Parathyroid adenoma (tissue), 2 donors: ENCODE measurements around the gene ERGIC3.

ENCODE experiments used
- H2AFZ ChIP-seq: fragments of 300-600 bp; sonication (generic); one replicate; pipeline ENCODE4 v1.7.0; 2017; ENCODE audit warnings: antibody characterized with exemption, mild to moderate bottlenecking
- H3K27ac ChIP-seq: fragments of 300-600 bp; sonication (generic); one replicate; pipeline ENCODE4 v1.7.0; 2017
- H3K27me3 ChIP-seq: fragments of 300-600 bp; sonication (generic); one replicate; pipeline ENCODE4 v1.7.0; 2017; ENCODE audit warnings: low read length; ENCODE audit not compliant: control insufficient read depth, insufficient read depth
- H3K36me3 ChIP-seq: fragments of 300-600 bp; sonication (generic); one replicate; pipeline ENCODE4 v1.7.0; 2017; ENCODE audit warnings: low read length; ENCODE audit not compliant: control insufficient read depth, insufficient read depth
- H3K4me1 ChIP-seq: fragments of 300-600 bp; sonication (generic); one replicate; pipeline ENCODE4 v1.7.0; 2017; ENCODE audit warnings: control low read depth
- H3K4me2 ChIP-seq: fragments of 300-600 bp; sonication (generic); one replicate; pipeline ENCODE4 v1.7.0; 2017; ENCODE audit warnings: low read length
- H3K4me3 ChIP-seq: fragments of 300-600 bp; sonication (generic); one replicate; pipeline ENCODE4 v1.7.0; 2017; ENCODE audit warnings: low read depth, low read length
- H3K79me2 ChIP-seq: fragments of 300-600 bp; sonication (generic); one replicate; pipeline ENCODE4 v1.7.0; 2017; ENCODE audit warnings: control low read depth
- H3K9ac ChIP-seq: fragments of 300-600 bp; sonication (generic); one replicate; pipeline ENCODE4 v1.7.0; 2017; ENCODE audit warnings: mild to moderate bottlenecking
- H3K9me3 ChIP-seq: fragments of 300-600 bp; sonication (generic); one replicate; pipeline ENCODE4 v1.7.0; 2017; ENCODE audit warnings: low read length; ENCODE audit not compliant: control insufficient read depth
- TF ChIP-seq, protein P1 (sequence below): fragments of 300-600 bp; sonication (generic); IDR thresholded peaks from one replicate; pipeline ENCODE4 v1.7.0; 2017; ENCODE audit warnings: antibody characterized with exemption, mild to moderate bottlenecking
- donor health status: primary hyperparathyroidism.

ERGIC3 gene

DNA sequence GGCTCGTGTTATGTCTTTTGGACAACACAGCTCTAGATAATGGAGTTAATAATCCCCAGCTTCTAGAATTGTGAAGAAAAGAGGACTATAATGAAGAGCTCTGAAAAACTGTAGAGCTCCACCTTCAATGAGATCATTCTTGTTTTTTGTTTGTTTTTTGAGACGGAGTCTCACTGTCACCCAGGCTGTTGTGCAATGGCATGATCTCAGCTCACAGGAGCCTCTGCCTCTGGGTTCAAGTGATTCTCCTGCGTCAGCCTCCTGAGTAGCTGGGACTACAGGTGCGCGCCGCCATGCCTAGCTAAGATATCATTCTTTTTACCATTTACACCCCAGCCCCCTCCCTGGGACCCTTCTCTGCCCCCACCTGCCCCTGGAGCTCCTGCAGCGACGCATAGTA, 36.6 kb downstream of the ERGIC3 start:
- Histone ChIP-seq H3K9me3 (no peaks in the 10 kb centered on the region), H3K4me1 (no peaks in the 10 kb centered on the region), H2AFZ (no peak overlapping the region), H3K4me2 (no peak overlapping the region), H3K79me2 (no peaks in the 10 kb centered on the region), H3K4me3 (no peak overlapping the region), H3K27me3 (no peaks in the 10 kb centered on the region), H3K9ac (no peak overlapping the region), H3K36me3 (no peaks in the 10 kb centered on the region), H3K27ac (no peak overlapping the region)
- TF ChIP-seq, protein P1, sequence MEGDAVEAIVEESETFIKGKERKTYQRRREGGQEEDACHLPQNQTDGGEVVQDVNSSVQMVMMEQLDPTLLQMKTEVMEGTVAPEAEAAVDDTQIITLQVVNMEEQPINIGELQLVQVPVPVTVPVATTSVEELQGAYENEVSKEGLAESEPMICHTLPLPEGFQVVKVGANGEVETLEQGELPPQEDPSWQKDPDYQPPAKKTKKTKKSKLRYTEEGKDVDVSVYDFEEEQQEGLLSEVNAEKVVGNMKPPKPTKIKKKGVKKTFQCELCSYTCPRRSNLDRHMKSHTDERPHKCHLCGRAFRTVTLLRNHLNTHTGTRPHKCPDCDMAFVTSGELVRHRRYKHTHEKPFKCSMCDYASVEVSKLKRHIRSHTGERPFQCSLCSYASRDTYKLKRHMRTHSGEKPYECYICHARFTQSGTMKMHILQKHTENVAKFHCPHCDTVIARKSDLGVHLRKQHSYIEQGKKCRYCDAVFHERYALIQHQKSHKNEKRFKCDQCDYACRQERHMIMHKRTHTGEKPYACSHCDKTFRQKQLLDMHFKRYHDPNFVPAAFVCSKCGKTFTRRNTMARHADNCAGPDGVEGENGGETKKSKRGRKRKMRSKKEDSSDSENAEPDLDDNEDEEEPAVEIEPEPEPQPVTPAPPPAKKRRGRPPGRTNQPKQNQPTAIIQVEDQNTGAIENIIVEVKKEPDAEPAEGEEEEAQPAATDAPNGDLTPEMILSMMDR, result no peak

DNA sequence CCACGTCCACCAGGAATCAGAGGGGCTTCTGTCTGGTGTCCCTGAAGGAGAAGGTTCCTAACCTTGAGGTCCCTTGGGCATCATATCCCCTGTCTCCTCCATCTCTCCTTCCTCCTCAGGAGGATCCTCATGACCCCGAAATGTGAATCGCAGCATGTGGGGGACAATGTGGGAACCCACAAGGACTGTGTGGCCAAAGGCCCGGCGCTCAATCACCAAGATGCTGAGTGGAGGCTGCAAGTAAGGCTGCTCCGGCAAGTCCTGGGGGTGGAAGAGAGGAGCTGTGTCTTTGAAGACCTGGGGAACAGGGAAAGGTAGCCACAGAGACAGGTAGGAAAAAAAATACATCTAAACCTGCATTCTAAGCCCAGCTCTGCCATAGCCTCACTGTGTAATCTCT, 37.3 kb downstream of the ERGIC3 start:
- Histone ChIP-seq H3K9me3 (no peaks in the 10 kb centered on the region), H3K9ac (no peak overlapping the region), H3K27me3 (no peaks in the 10 kb centered on the region), H3K4me3 (no peak overlapping the region), H3K4me2 (no peak overlapping the region), H2AFZ (no peak overlapping the region), H3K27ac (no peak overlapping the region), H3K4me1 (no peaks in the 10 kb centered on the region), H3K79me2 (no peaks in the 10 kb centered on the region), H3K36me3 (no peaks in the 10 kb centered on the region)
- TF ChIP-seq, protein P1, result no peak

- no peak overlapping the region for H3K9ac ChIP-seq
- no peak overlapping the region for H3K27ac ChIP-seq
- H3K79me2 ChIP-seq, result no peaks in the 10 kb centered on the region
- no peak overlapping the region for H3K4me2 ChIP-seq
- H2AFZ ChIP-seq, result no peak overlapping the region
- no peaks in the 10 kb centered on the region for H3K36me3 ChIP-seq
- no peak overlapping the region for H3K4me3 ChIP-seq
- H3K9me3 ChIP-seq, result no peaks in the 10 kb centered on the region
- TF ChIP-seq, protein P1, result no peak
- H3K4me1 ChIP-seq, result no peaks in the 10 kb centered on the region
- H3K27me3 ChIP-seq, result no peaks in the 10 kb centered on the region
Observed at GRCh38 chr20:35582131-35582530, 40.3 kb downstream of the ERGIC3 start.

- H3K4me1 ChIP-seq, result no peaks in the 10 kb centered on the region
- H3K4me2 ChIP-seq, result no peak overlapping the region
- H3K27ac ChIP-seq, result no peak overlapping the region
- TF ChIP-seq, protein P1, result no peak
- no peaks in the 10 kb centered on the region for H3K27me3 ChIP-seq
- H2AFZ ChIP-seq, result no peak overlapping the region
- H3K4me3 ChIP-seq, result no peak overlapping the region
- no peaks in the 10 kb centered on the region for H3K79me2 ChIP-seq
- no peak overlapping the region for H3K9ac ChIP-seq
- H3K9me3 ChIP-seq, result no peaks in the 10 kb centered on the region
- H3K36me3 ChIP-seq, result no peaks in the 10 kb centered on the region
Observed at GRCh38 chr20:35582741-35583404, 41.0 kb downstream of the ERGIC3 start.
